Astrocyte (in vitro differentiated cells and primary cell): ENCODE results near the gene OPN3.

Source experiments
- CTCF ChIP-seq: IDR thresholded peaks from 2 replicates; pipeline ENCODE4 v1.5.1; 2011; ENCODE audit warnings: low read depth, mild to moderate bottlenecking, inconsistent platforms, low read length, moderate library complexity; ENCODE audit not compliant: insufficient read depth
- EZH2 ChIP-seq: IDR thresholded peaks from 2 replicates; pipeline ENCODE4 v1.6.1; 2012; ENCODE audit warnings: mild to moderate bottlenecking, low read length, inconsistent platforms; ENCODE audit not compliant: insufficient read depth

DNA sequence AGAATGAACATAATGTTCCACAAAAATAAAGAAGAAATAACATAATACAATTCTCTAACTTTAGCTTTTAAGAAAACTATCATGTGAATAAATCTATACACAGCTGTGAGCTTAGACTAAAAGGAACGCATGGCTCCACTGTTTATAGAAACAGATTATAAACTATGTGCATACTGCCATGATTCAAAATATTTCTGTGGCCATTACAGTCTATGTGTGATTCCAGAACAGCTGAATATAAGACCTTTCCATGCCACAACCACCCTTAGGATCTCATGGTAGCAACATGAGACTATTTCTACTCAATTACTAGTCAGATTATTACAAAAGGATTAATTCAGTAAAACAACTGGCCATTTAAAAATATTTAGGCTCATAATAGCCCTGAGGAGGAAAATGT is 3.9 kb downstream of the OPN3 start:
- TF ChIP-seq CTCF (no peak), EZH2 (no peak)
